Motor neuron (in vitro differentiated cells): ENCODE measurements around the gene TSPAN6. TPM values are rescaled to one million over a fixed set of nuclear protein-coding genes. Genes with fewer than 3 reads are reported as not detected.

Source experiments
- ATAC-seq, 8 experiments: fragments of 200-7000 bp; cut with Tn5 transposase; replicated peaks in 6 of 8; 2 replicates each; pipeline ENCODE4 v1.8.0; 2021; ENCODE audit warnings: mild to moderate bottlenecking in 8 of 8, moderate library complexity in 8 of 8
- H3K27ac ChIP-seq, 2 donors: fragments of 250-450 bp; sonication (Bioruptor Pico); 2 replicates each; pipeline ENCODE4 v1.9.0; 2021; ENCODE audit warnings: antibody characterized with exemption in 2 of 2, mild to moderate bottlenecking in 2 of 2, moderate library complexity in 1 of 2
- H3K4me1 ChIP-seq, 2 donors: fragments of 250-450 bp; sonication (Bioruptor Pico); replicated peaks in 1 of 2; 2 replicates each; pipeline ENCODE4 v1.6.1; 2021; ENCODE audit warnings: antibody characterized with exemption in 2 of 2, mild to moderate bottlenecking in 2 of 2, moderate library complexity in 1 of 2
- H3K4me3 ChIP-seq, 5 donors: fragments of 250-450 bp; sonication (Bioruptor Pico); 2 replicates each; pipeline ENCODE4 v1.9.0; 2021; ENCODE audit warnings: antibody characterized with exemption in 5 of 5, mild to moderate bottlenecking in 5 of 5, moderate library complexity in 4 of 5
- WGBS, 10 experiments: fragments of 450-650 bp; shearing (Covaris generic); methylation state at CpG; one replicate each; pipeline ENCODE4 v1.0.0; 2022; 5-methylcytosine and 5-hydroxymethylcytosine counted together
- in situ Hi-C, 9 experiments: fragments of 400-800 bp; cut with MboI; loops; one replicate each; pipeline ENCODE4 v1.15.0; 2021; ENCODE audit warnings: low sequenced_read_pairs in 9 of 9, low pct_unique_long_range_greater_than_20kb in 2 of 9; ENCODE audit not compliant: unreplicated experiment in 9 of 9
- total RNA-seq, 8 experiments: library from RNA; unstranded; fragments of 300-600 nt; gene quantifications; 2 replicates each; pipeline versions ENCODE4 v1.2.3 to v1.2.4, GENCODE V29; 2022

The TSPAN6 gene
- total RNA-seq, 8 experiments from 2014 or later, result 20.1 to 65.0 (median 31.5) TPM

- H3K27ac ChIP-seq, result no peak overlapping the region
- in situ Hi-C loops, result no loop called here
- peak in 3 of 8 experiments; percentile 18 to 89 (median 34) for ATAC-seq
- no peaks in the 10 kb centered on the region for H3K4me1 ChIP-seq
- 53 to 100% (median 80%) methylated on average over 1 to 12 of the region's 13 CpGs; no CpG with 5 or more reads in 5 of the 10 experiments for WGBS, 10 experiments
- H3K4me3 ChIP-seq, result no peak overlapping the region
Measured at GRCh38 chrX:100662170-100662569, 25.6 kb upstream of the TSPAN6 start.

- Histone ChIP-seq H3K4me1 (no peaks in the 10 kb centered on the region), H3K27ac (no peak overlapping the region), H3K4me3 (no peak overlapping the region)
- in situ Hi-C loops, result no loop called here
- WGBS, 10 experiments, result 40 to 60% (median 49%) methylated on average over 1 to 3 of the region's 4 CpGs; no CpG with 5 or more reads in 4 of the 10 experiments
- peak; percentile 39 to 90 (median 50) for ATAC-seq
Measured at GRCh38 chrX:100659431-100660137, 23.0 kb upstream of the TSPAN6 start.

- in situ Hi-C loops, result no loop called here
- Histone ChIP-seq H3K4me3 (no peak overlapping the region), H3K27ac (no peak overlapping the region), H3K4me1 (no peaks in the 10 kb centered on the region)
- WGBS, 10 experiments, result 6 to 100% (median 31%) methylated on average over 1 to 2 of the region's 3 CpGs; no CpG with 5 or more reads in 6 of the 10 experiments
- peak in 4 of 8 experiments; percentile 10 to 75 (median 27) for ATAC-seq
Measured at GRCh38 chrX:100658941-100659381, 22.4 kb upstream of the TSPAN6 start.

GRCh38 chrX:100654261-100654660, 17.7 kb upstream of the TSPAN6 start:
- ATAC-seq, result peak in 4 of 8 experiments; percentile 9 to 77 (median 33)

GRCh38 chrX:100652266-100652665, 15.7 kb upstream of the TSPAN6 start:
- H3K4me3 ChIP-seq, result no peak overlapping the region
- H3K4me1 ChIP-seq, result no peaks in the 10 kb centered on the region
- H3K27ac ChIP-seq, result no peak overlapping the region
- WGBS, 10 experiments, result 58 to 92% (median 80%) methylated on average over 1 to 2 of the region's 2 CpGs; no CpG with 5 or more reads in 7 of the 10 experiments
- in situ Hi-C loops, result no loop called here
- ATAC-seq, result no peak

More at GRCh38 chrX:100654261-100654660, 17.7 kb upstream of the TSPAN6 start:
- Histone ChIP-seq H3K4me3 (no peak overlapping the region), H3K4me1 (no peaks in the 10 kb centered on the region), H3K27ac (no peak overlapping the region)
- WGBS, 10 experiments, result 0 to 100% (median 40%) methylated on average over 1 to 3 of the region's 3 CpGs; no CpG with 5 or more reads in 3 of the 10 experiments
- in situ Hi-C loops, result no loop called here

DNA sequence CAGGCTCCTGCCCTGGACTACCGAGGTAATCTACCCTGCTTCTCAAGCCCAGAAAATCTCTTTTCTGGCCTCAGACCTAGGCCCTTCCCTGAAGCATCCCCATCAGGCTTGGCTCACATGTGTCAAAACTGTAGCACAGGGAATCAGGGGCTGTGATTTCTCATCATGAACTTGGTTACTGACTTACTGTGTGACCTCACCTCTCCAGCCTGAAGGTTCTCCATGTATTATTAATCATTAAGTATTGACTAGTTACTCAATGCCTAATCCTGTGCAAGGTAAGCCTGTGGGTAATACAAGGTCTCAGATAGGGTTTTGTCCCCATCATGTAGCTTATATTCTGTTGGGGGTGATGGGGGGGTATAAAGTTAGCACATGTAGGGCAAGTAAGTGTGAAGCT, 14.2 kb upstream of the TSPAN6 start:
- no CpG with 5 or more reads among the region's 1 CpG for WGBS, 10 experiments
- no peak overlapping the region for H3K27ac ChIP-seq
- no peak for ATAC-seq

GRCh38 chrX:100649550-100650356, 13.1 kb upstream of the TSPAN6 start:
- ATAC-seq, result peak in 3 of 8 experiments; percentile 66 to 79 (median 77)
- Histone ChIP-seq H3K4me3 (no peak overlapping the region), H3K27ac (no peak overlapping the region), H3K4me1 (no peaks in the 10 kb centered on the region)
- 10 to 44% methylated on average over 3 to 4 of the region's 12 CpGs; no CpG with 5 or more reads in 8 of the 10 experiments for WGBS, 10 experiments
- in situ Hi-C loops, result no loop called here

More for the DNA sequence above, 14.2 kb upstream of the TSPAN6 start:
- no peaks in the 10 kb centered on the region for H3K4me1 ChIP-seq
- no peak overlapping the region for H3K4me3 ChIP-seq
- in situ Hi-C loops, result no loop called here

- peak in 3 of 8 experiments; percentile 13 to 38 (median 31) for ATAC-seq
Measured at GRCh38 chrX:100648458-100649417, 12.1 kb upstream of the TSPAN6 start.

GRCh38 chrX:100647739-100648138, 11.1 kb upstream of the TSPAN6 start:
- Histone ChIP-seq H3K4me1 (no peaks in the 10 kb centered on the region), H3K4me3 (no peak overlapping the region), H3K27ac (no peak overlapping the region)
- ATAC-seq, result peak in 2 of 8 experiments; percentile 18 to 65
- in situ Hi-C loops, result no loop called here
- 0 to 100% (median 39%) methylated on average over 1 to 2 of the region's 2 CpGs; no CpG with 5 or more reads in 7 of the 10 experiments for WGBS, 10 experiments

More at GRCh38 chrX:100648458-100649417, 12.1 kb upstream of the TSPAN6 start:
- Histone ChIP-seq H3K27ac (no peak overlapping the region), H3K4me1 (no peaks in the 10 kb centered on the region), H3K4me3 (no peak overlapping the region)
- in situ Hi-C loops, result no loop called here
- 0 to 92% (median 44%) methylated on average over 1 to 5 of the region's 8 CpGs; no CpG with 5 or more reads in 1 of the 10 experiments for WGBS, 10 experiments

GRCh38 chrX:100647095-100647494, 10.5 kb upstream of the TSPAN6 start:
- WGBS, 10 experiments, result no CpG with 5 or more reads among the region's 1 CpG
- in situ Hi-C loops, result no loop called here
- no peak overlapping the region for H3K4me3 ChIP-seq
- H3K4me1 ChIP-seq, result no peaks in the 10 kb centered on the region
- no peak overlapping the region for H3K27ac ChIP-seq
- peak in 1 of 8 experiments; percentile 13 for ATAC-seq

- 43% methylated on average over 1 of the region's 4 CpGs; no CpG with 5 or more reads in 9 of the 10 experiments for WGBS, 10 experiments
- in situ Hi-C loops, result no loop called here
Measured at GRCh38 chrX:100645106-100645505, 8.5 kb upstream of the TSPAN6 start.

More at GRCh38 chrX:100645106-100645505, 8.5 kb upstream of the TSPAN6 start:
- Histone ChIP-seq H3K4me3 (no peak overlapping the region), H3K4me1 (no peaks in the 10 kb centered on the region), H3K27ac (no peak overlapping the region)
- no peak for ATAC-seq
